HFFc6 (cell line): ENCODE data around the gene DDX23. TPM values are rescaled to one million over a fixed set of nuclear protein-coding genes. Genes with fewer than 3 reads are reported as not detected.

Source experiments
- total RNA-seq, 6 experiments: library from RNA; stranded (reverse); fragmentation: NEBNext Ultra II Directional; extraction: Animal tissue kit (Norgen Biotek cat#: 25700); gene quantifications; 2 replicates in 1 of 6; 3 replicates in 5 of 6; pipeline ENCODE4 v1.2.3, GENCODE V29; 2021

DDX23 gene
- total RNA-seq, 6 experiments from 2014 or later: 57.4 to 84.1 (median 69.8) TPM

Other genes with a start within 250 kb of the DDX23 start
- 10 to 100 TPM; 17.6 to 28.8 (median 23.2) TPM for gene KANSL2, start 169.9 kb downstream of the DDX23 start, total RNA-seq
- gene CCNT1, start 135.5 kb downstream of the DDX23 start, total RNA-seq: 10 to 100 TPM; 30.7 to 36.7 (median 31.3) TPM
- 10 to 100 TPM; 20.3 to 31.6 (median 22.4) TPM for gene ADCY6, start 63.1 kb downstream of the DDX23 start, total RNA-seq
- 10 to 100 TPM; 32.3 to 44.4 (median 38.4) TPM for gene CACNB3, start 33.7 kb downstream of the DDX23 start, total RNA-seq
- under 1 TPM in 4 of 6 experiments, not detected in 2; 0.12 to 0.68 (median 0.18) TPM for gene RND1, start 13.7 kb upstream of the DDX23 start, total RNA-seq
- 100 to 1,000 TPM in 2 of 6 experiments, 10 to 100 TPM in 4; 59.2 to 117 (median 70.8) TPM for gene FKBP11, start 73.3 kb upstream of the DDX23 start, total RNA-seq
- gene ARF3, start 105.3 kb upstream of the DDX23 start, total RNA-seq: 100 to 1,000 TPM; 186 to 213 (median 203) TPM
- 1 to 10 TPM in 4 of 6 experiments, under 1 TPM in 2; 0.87 to 1.7 (median 1.3) TPM for gene WNT10B, start 119.6 kb upstream of the DDX23 start, total RNA-seq
- not detected for gene WNT1, start 126.2 kb upstream of the DDX23 start, total RNA-seq
- gene DDN, start 147.2 kb upstream of the DDX23 start, total RNA-seq: under 1 TPM; 0.17 to 0.40 (median 0.23) TPM
- 10 to 100 TPM; 79.0 to 92.0 (median 83.3) TPM for gene PRKAG1, start 166.6 kb upstream of the DDX23 start, total RNA-seq
- gene KMT2D, start 208.6 kb upstream of the DDX23 start, total RNA-seq: 10 to 100 TPM; 43.9 to 66.6 (median 48.4) TPM
- gene RHEBL1, start 217.8 kb upstream of the DDX23 start, total RNA-seq: 1 to 10 TPM in 1 of 6 experiments, under 1 TPM in 5; 0.60 to 1.6 (median 0.86) TPM
- under 1 TPM in 1 of 6 experiments, not detected in 5; 0.07 TPM for gene DHH, start 242.6 kb upstream of the DDX23 start, total RNA-seq